GM23338 (cell line): ENCODE measurements around the gene TLR5. TPM values are rescaled to one million over a fixed set of nuclear protein-coding genes. Genes with fewer than 3 reads are reported as not detected.

ENCODE experiments used
- ATAC-seq: fragments of 200-7000 bp; cut with Tn5 transposase; 3 replicates; pipeline ENCODE4 v1.9.1; 2020
- DNase-seq: peaks from one replicate; pipeline ENCODE4 v3.0.0-alpha.2; 2015; ENCODE audit warnings: low spot score
- H2AFZ ChIP-seq: fragments of 200-600 bp; sonication (generic); 2 replicates; pipeline ENCODE4 v1.8.0; 2016; ENCODE audit warnings: antibody characterized with exemption, mild to moderate bottlenecking, moderate library complexity
- H3F3A ChIP-seq: fragments of 200-600 bp; sonication (generic); replicated peaks from 2 replicates; pipeline ENCODE4 v1.8.0; 2017; ENCODE audit warnings: antibody characterized with exemption, mixed run types, low read depth
- H3K27ac ChIP-seq: fragments of 200-600 bp; sonication (generic); 2 replicates; pipeline ENCODE4 v1.6.1; 2016; ENCODE audit warnings: low read depth
- H3K27me3 ChIP-seq: fragments of 200-600 bp; sonication (generic); 2 replicates; pipeline ENCODE4 v1.8.0; 2016; ENCODE audit warnings: mild to moderate bottlenecking, mixed run types, moderate library complexity; ENCODE audit not compliant: insufficient read depth
- H3K36me3 ChIP-seq: fragments of 200-600 bp; sonication (generic); 2 replicates; pipeline ENCODE4 v1.8.0; 2016; ENCODE audit warnings: mild to moderate bottlenecking; ENCODE audit not compliant: insufficient read depth
- H3K4me1 ChIP-seq: fragments of 200-600 bp; sonication (generic); 2 replicates; pipeline ENCODE4 v1.8.0; 2016; ENCODE audit warnings: mild to moderate bottlenecking, moderate library complexity; ENCODE audit not compliant: insufficient read depth
- H3K4me2 ChIP-seq: fragments of 200-600 bp; sonication (generic); 2 replicates; pipeline ENCODE4 v1.7.1; 2017; ENCODE audit warnings: mixed run types
- H3K4me3 ChIP-seq: fragments of 200-600 bp; sonication (generic); 2 replicates; pipeline ENCODE4 v1.6.1; 2016; ENCODE audit warnings: mixed run types
- H3K79me2 ChIP-seq: fragments of 200-600 bp; sonication (generic); replicated peaks from 2 replicates; pipeline ENCODE4 v1.8.0; 2017; ENCODE audit warnings: mild to moderate bottlenecking; ENCODE audit not compliant: insufficient read depth
- H3K9me2 ChIP-seq: fragments of 200-600 bp; sonication (generic); 2 replicates; pipeline ENCODE4 v1.8.0; 2017; ENCODE audit not compliant: insufficient read depth
- H4K20me1 ChIP-seq: fragments of 200-600 bp; sonication (generic); replicated peaks from 2 replicates; pipeline ENCODE4 v1.8.0; 2017; ENCODE audit warnings: mild to moderate bottlenecking; ENCODE audit not compliant: insufficient read depth
- H3K27ac Mint-ChIP-seq: 2 replicates; pipeline ENCODE4 v1.8.0; 2020; ENCODE audit warnings: inconsistent platforms, mild to moderate bottlenecking, moderate library complexity, mixed read lengths
- H3K27me3 Mint-ChIP-seq: 3 replicates; pipeline ENCODE4 v1.8.0; 2022; ENCODE audit warnings: low read depth, mild to moderate bottlenecking, moderate library complexity, mixed read lengths, inconsistent platforms; ENCODE audit not compliant: insufficient read depth, poor library complexity
- H3K36me3 Mint-ChIP-seq: 3 replicates; pipeline ENCODE4 v1.8.0; 2021; ENCODE audit warnings: low read depth, mild to moderate bottlenecking, inconsistent platforms, moderate library complexity, mixed read lengths
- H3K4me1 Mint-ChIP-seq: 3 replicates; pipeline ENCODE4 v1.8.0; 2020; ENCODE audit warnings: mild to moderate bottlenecking, inconsistent platforms, mixed read lengths
- H3K4me3 Mint-ChIP-seq: 3 replicates; pipeline ENCODE4 v1.8.0; 2021; ENCODE audit warnings: moderate library complexity, mild to moderate bottlenecking, inconsistent platforms, mixed read lengths
- H3K9me3 Mint-ChIP-seq: 3 replicates; pipeline ENCODE4 v1.8.0; 2020; ENCODE audit warnings: moderate library complexity, mild to moderate bottlenecking, inconsistent platforms, mixed read lengths
- CREB1 ChIP-seq: fragments of 250-450 bp; sonication (Bioruptor Pico); IDR thresholded peaks from 2 replicates; pipeline ENCODE4 v1.5.0; 2020; ENCODE audit warnings: low read depth, mild to moderate bottlenecking, moderate library complexity
- CTCF ChIP-seq, 2 experiments: fragments of 200-600 bp in 1 of 2; sonication (generic) in 1 of 2; conservative IDR thresholded peaks; 2 replicates each; pipeline versions ENCODE4 v1.5.1 to v1.6.1; 2016 to 2017; ENCODE audit warnings: antibody characterized with exemption in 2 of 2, low read depth in 2 of 2, mild to moderate bottlenecking in 2 of 2, moderate library complexity in 1 of 2
- ETS1 ChIP-seq: IDR thresholded peaks from 2 replicates; pipeline ENCODE4 v1.6.1; 2016; ENCODE audit warnings: antibody characterized with exemption
- EZH2 ChIP-seq: fragments of 200-600 bp; sonication (generic); IDR thresholded peaks from one replicate; pipeline ENCODE4 v1.8.0; 2017; ENCODE audit warnings: antibody characterized with exemption, mild to moderate bottlenecking, low read depth; ENCODE audit not compliant: unreplicated experiment
- EZH2phosphoT487 ChIP-seq: fragments of 200-600 bp; sonication (generic); IDR thresholded peaks from one replicate; pipeline ENCODE4 v1.8.1; 2018; ENCODE audit warnings: antibody characterized with exemption; ENCODE audit not compliant: unreplicated experiment
- JUNB ChIP-seq: IDR thresholded peaks from one replicate; pipeline ENCODE4 v1.6.1; 2016; ENCODE audit warnings: antibody characterized with exemption; ENCODE audit not compliant: unreplicated experiment
- POLR2AphosphoS5 ChIP-seq: IDR thresholded peaks from 2 replicates; pipeline ENCODE4 v1.6.1; 2016; ENCODE audit warnings: antibody characterized with exemption, low read depth
- REST ChIP-seq: IDR thresholded peaks from one replicate; pipeline ENCODE4 v1.6.1; 2018; ENCODE audit warnings: antibody characterized with exemption; ENCODE audit not compliant: unreplicated experiment
- STAT1 ChIP-seq: IDR thresholded peaks from one replicate; pipeline ENCODE4 v1.6.1; 2016; ENCODE audit warnings: antibody characterized with exemption; ENCODE audit not compliant: unreplicated experiment
- ZNF114 ChIP-seq: fragments of 250-450 bp; sonication (Bioruptor Pico); IDR thresholded peaks from 2 replicates; pipeline ENCODE4 v1.5.0; 2020; ENCODE audit warnings: mild to moderate bottlenecking, moderate library complexity
- ZNF462 ChIP-seq: fragments of 250-450 bp; sonication (Bioruptor Pico); IDR thresholded peaks from 2 replicates; pipeline ENCODE4 v1.5.0; 2020; ENCODE audit warnings: mild to moderate bottlenecking, moderate library complexity
- polyA plus RNA-seq: library from polyadenylated mRNA; unstranded; fragments of >200 nt; fragmentation: Nextera tagmentation; extraction: Ambion mirVana; gene quantifications from 2 replicates; pipeline ENCODE4 v1.2.1, GENCODE V29; 2016
- total RNA-seq: library from RNA; depleted of rRNA; stranded (reverse); fragments of >200 nt; shearing (Covaris generic); gene quantifications from 2 replicates; pipeline ENCODE4 v1.2.3, GENCODE V29; 2014

TLR5 gene
- total and polyA plus RNA-seq, 2 experiments from 2014 or later, result 0.10 to 0.39 TPM

- Histone ChIP-seq H3K9me2 (peaks cover 8% of the 10 kb centered on the region), H3K27me3 (no peaks in the 10 kb centered on the region), H3K4me3 (no peak overlapping the region), H2AFZ (no peak overlapping the region), H4K20me1 (no peaks in the 10 kb centered on the region), H3K4me1 (no peaks in the 10 kb centered on the region; the same call in 1 of the 2 replicates), H3K27ac (no peak overlapping the region), H3K79me2 (no peaks in the 10 kb centered on the region), H3K4me2 (no peak overlapping the region), H3F3A (no peaks in the 10 kb centered on the region), H3K36me3 (no peaks in the 10 kb centered on the region)
- TF ChIP-seq EZH2 (no peak), CTCF (conservative IDR thresholded peaks at IDR 0.05; ENCODE audit: low read depth in 2 of 2) (no peak), ZNF114 (no peak), ETS1 (no peak), REST (no peak), CREB1 (no peak), EZH2phosphoT487 (no peak), JUNB (no peak), ZNF462 (no peak), POLR2AphosphoS5 (no peak), STAT1 (no peak)
- no peak for DNase-seq
- Mint-ChIP-seq H3K9me3 (no peaks in the 10 kb centered on the region), H3K4me3 (no peak overlapping the region), H3K36me3 (peaks cover 2% of the 10 kb centered on the region; the same call in 1 of the 3 replicates), H3K27ac (no peak overlapping the region), H3K27me3 (no peaks in the 10 kb centered on the region), H3K4me1 (peaks cover 7% of the 10 kb centered on the region)
- no peak for ATAC-seq
Measured at GRCh38 chr1:223062177-223062576, 80.9 kb downstream of the TLR5 start.
